RWPE1 (cell line): Measurements from ENCODE around the gene FAM20B.

Experiments
- CTCF ChIA-PET: fragments of 350-600 bp; sonication (Branson Sonifier 250); formaldehyde crosslinking; extraction: SDS; loops from one replicate; lab custom pipeline; 2021; lab: Yijun Ruan, JAX
- POLR2A ChIA-PET: fragments of 400-600 bp; formaldehyde crosslinking; extraction: SDS; loops from one replicate; lab custom pipeline; 2020; ENCODE audit warnings: antibody characterized with exemption; ENCODE audit not compliant: low non-redundant PET; lab: Yijun Ruan, JAX
- DNase-seq: peaks from one replicate; pipeline ENCODE4 v3.0.0; 2012; ENCODE audit warnings: low spot score
- H3K27ac ChIP-seq: fragments of 450-650 bp; 2 replicates; pipeline ENCODE4 v1.5.1; 2017
- CTCF ChIP-seq: fragments of 450-650 bp; conservative IDR thresholded peaks from 2 replicates; pipeline ENCODE4 v1.5.1; 2017; ENCODE audit warnings: low read depth, mild to moderate bottlenecking

Gene FAM20B

DNA sequence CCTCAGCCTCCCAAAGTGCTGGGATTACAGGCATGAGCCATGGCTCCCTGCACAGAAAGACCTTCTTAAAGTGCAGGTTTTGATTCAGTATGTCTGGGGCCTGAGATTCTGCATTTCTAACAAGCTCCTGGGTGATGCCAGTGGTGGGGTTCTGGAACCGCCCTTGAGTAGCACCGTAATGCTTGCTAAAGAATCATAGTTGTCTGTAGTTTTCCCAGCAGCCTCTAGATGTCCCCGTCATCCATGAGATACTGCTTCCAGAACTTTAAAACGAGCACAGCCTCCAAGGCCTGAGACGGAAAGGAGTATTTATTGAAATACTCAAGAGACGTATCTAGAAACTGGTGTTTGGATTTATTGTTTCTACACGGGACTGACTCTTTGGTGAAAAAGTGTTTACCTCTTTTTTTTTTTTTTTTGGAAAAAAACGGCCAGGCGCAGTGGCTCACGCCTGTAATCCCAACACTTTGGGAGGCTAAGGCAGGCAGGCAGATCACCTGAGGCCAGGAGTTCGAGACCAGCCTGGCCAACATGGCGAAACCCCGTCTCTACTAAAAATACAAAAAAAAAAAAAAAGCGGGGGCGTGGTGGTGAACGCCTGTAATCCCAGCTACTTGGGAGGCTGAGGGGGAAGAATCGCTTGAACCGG lies 53.5 kb downstream of the FAM20B start:
- CTCF ChIA-PET: interaction anchor here (0.6 to 0.8 kb wide), 9 partner anchors 11 to 1497 kb away, joined by 3 to 6 read pairs (median 3); no protein-coding TSS in a partner anchor

GRCh38 chr1:179080866-179081686 lies 55.4 kb downstream of the FAM20B start:
- H3K27ac ChIP-seq: peak overlapping the region; percentile 86
- no peak for TF ChIP-seq CTCF
- ChIA-PET CTCF (interaction anchor here (0.6 kb wide), 2 partner anchors 290 to 549 kb away, joined by 3 read pairs; no protein-coding TSS in a partner anchor), POLR2A (no interaction called here)
- no peak for DNase-seq

More for the DNA sequence above, 53.5 kb downstream of the FAM20B start:
- H3K27ac ChIP-seq: no peak overlapping the region
- peak; percentile 78 for TF ChIP-seq CTCF
- POLR2A ChIA-PET: no interaction called here
- peak; percentile 54 for DNase-seq

- TF ChIP-seq CTCF: no peak
- peak within 1 kb of the TSS; percentile 86 for H3K27ac ChIP-seq
- ChIA-PET POLR2A (interaction anchor here (0.5 kb wide), 1 partner anchor 35 kb away, joined by 9 read pairs; no protein-coding TSS in a partner anchor), CTCF (interaction anchor here (0.6 kb wide), 2 partner anchors 28 to 289 kb away, joined by 3 read pairs; no protein-coding TSS in a partner anchor)
- DNase-seq: peak; percentile 81
Observed at GRCh38 chr1:179081687-179082332, 56.1 kb downstream of the FAM20B start, which contains the start of gene TOR3A. TSS of gene TOR3A (plus strand) at chr1:179082070. CDS start at chr1:179082129, 59 bp downstream.

DNA sequence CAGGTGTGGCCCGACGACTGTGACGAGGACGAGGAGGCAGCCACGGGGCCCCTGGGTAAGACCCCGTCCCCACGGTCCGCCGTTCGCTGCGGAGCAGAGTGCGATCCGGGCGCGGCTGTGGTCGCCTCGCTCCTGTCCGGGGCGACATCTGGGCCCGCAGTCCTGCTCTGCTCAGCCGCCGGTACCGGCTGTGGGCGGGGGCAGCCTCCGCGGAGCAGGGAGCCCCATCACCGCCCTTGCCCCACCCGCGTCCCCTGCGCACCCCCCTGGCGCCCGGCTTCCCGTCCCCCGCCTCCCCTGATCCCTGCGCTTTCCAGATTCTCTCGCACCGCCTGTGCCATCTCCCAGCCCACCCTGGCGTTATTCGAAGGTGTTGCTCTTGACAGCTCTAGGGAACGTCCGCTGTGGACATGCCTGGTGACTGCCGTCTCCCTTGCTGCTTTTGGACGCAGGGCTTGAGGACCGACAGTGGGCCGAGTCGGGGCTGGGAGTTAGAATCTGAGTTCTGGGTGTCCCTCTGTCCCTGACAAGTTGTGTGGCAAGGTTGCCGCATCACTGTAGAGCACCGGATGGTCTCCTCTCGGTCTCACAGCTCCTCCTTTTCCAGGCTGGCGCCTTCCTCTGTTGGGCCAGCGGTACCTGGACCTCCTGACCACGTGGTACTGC lies 56.8 kb downstream of the FAM20B start:
- H3K27ac ChIP-seq: peak overlapping the region; percentile 86
- POLR2A ChIA-PET: interaction anchor here (0.5 kb wide), 1 partner anchor 34 kb away, joined by 9 read pairs; no protein-coding TSS in a partner anchor
- peak; percentile 53 for DNase-seq
- CTCF ChIA-PET: interaction anchor here (0.6 kb wide), 1 partner anchor 27 kb away, joined by 3 read pairs; no protein-coding TSS in a partner anchor
- no peak for TF ChIP-seq CTCF

DNA sequence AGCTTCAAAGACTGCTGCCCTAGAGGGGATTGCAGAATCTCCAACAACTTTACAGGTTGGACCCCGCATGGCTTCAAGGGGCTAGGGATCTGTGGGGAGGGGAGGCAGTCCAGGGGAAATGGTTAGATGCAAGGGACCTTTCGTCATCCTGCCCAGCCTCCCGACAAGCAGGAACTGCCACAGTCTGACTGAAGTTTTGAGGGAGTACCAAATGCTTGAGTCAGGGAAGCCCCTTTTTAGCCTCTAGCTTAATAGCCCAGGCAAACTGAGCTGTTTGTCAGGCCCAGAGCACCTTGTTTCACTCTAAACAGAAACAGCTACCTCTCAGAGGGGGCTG lies 57.3 kb downstream of the FAM20B start:
- ChIA-PET POLR2A (no interaction called here), CTCF (interaction anchor here (0.6 to 0.7 kb wide), 2 partner anchors 18 to 23 kb away, joined by 3 to 4 read pairs; no protein-coding TSS in a partner anchor)
- DNase-seq: no peak
- TF ChIP-seq CTCF: no peak
- peak overlapping the region; percentile 86 for H3K27ac ChIP-seq
